A673 (cell line): ENCODE data around the gene DNAH1.
"Not testable (repeated sequence)": the region's sequence is repeated elsewhere in the genome, so short reads cannot be mapped to it uniquely, and the experiment has no call there.

ENCODE experiments used
- EZH2 ChIP-seq: fragments of 200-600 bp; sonication (generic); IDR thresholded peaks from 2 replicates; pipeline ENCODE4 v1.6.1; 2017; ENCODE audit warnings: borderline replicate concordance, low read depth, mild to moderate bottlenecking, mixed read lengths, antibody characterized with exemption, low read length; ENCODE audit not compliant: poor library complexity, severe bottlenecking
- TF ChIP-seq, protein P1 (sequence below): fragments of 300-800, 200-600 bp; sonication (generic); conservative IDR thresholded peaks from 2 replicates; pipeline ENCODE4 v1.5.1; 2017; ENCODE audit warnings: low read depth, mild to moderate bottlenecking, antibody characterized with exemption, low read length, moderate library complexity, mixed read lengths

DNA sequence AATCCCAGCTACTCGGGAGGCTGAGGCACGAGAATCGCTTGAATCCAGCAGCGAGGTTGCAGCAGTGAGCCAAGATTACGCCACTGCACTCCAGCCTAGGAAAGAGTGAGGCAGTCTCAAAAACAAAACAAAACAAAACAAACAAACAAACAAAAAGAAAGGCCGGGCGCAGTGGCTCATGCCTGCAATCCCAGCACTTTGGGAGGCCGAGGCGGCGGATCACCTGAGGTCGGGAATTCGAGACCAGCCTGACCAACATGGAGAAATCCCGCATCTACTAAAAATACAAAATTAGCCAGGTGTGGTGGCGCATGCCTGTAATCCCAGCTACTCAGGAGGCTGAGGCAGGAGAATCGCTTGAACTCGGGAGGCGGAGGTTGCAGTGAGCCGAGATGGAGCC is 41.3 kb upstream of the DNAH1 start:
- TF ChIP-seq, protein P1, sequence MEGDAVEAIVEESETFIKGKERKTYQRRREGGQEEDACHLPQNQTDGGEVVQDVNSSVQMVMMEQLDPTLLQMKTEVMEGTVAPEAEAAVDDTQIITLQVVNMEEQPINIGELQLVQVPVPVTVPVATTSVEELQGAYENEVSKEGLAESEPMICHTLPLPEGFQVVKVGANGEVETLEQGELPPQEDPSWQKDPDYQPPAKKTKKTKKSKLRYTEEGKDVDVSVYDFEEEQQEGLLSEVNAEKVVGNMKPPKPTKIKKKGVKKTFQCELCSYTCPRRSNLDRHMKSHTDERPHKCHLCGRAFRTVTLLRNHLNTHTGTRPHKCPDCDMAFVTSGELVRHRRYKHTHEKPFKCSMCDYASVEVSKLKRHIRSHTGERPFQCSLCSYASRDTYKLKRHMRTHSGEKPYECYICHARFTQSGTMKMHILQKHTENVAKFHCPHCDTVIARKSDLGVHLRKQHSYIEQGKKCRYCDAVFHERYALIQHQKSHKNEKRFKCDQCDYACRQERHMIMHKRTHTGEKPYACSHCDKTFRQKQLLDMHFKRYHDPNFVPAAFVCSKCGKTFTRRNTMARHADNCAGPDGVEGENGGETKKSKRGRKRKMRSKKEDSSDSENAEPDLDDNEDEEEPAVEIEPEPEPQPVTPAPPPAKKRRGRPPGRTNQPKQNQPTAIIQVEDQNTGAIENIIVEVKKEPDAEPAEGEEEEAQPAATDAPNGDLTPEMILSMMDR, result not testable (repeated sequence)
- TF ChIP-seq EZH2, result not testable (repeated sequence)
